ENCODE results near the gene FOXO3.

The FOXO3 gene

GRCh38 chr6:108560463-108561308, at the start of gene FOXO3:
TSS of gene FOXO3 (plus strand) at chr6:108560917. CDS start at chr6:108561209, 292 bp downstream.
- TF ChIP-seq CTCF (IDR thresholded peaks at IDR 0.05) = no peak; the same call in 1 of the 2 replicates

GRCh38 chr6:108518714-108519576, 41.8 kb upstream of the FOXO3 start:
- peak; percentile 60 for TF ChIP-seq CTCF (IDR thresholded peaks at IDR 0.05)

DNA sequence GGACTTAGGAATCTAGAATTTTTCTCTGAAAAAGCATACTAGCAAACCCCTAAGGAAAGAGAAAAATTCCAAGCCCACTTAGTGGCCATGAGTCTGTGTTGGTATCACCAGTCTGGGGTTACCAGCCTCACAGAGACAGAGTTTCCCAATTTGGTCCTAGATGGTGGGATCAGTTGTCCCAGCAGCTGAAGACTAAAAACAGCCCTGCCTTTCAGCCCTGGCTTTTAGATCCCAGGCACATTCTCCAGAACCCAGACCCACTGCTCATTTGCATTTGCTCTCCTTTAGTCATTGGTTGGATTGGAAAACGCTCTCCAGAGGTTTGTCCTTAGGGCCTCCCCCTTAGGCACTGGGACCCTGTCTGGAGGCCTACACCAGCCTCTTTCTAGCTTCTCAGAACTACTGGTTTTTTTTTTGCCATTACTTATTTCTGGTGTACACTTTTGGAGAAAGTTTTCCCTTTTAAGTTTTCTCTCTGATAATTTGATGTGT, 39.1 kb upstream of the FOXO3 start:
- no peak for TF ChIP-seq CTCF (IDR thresholded peaks at IDR 0.05)

- TF ChIP-seq CTCF (IDR thresholded peaks at IDR 0.05) = no peak
These were observed 37.0 kb upstream of the FOXO3 start for GRCh38 chr6:108523697-108524096.

GRCh38 chr6:108524528-108525248, 36.0 kb upstream of the FOXO3 start:
- TF ChIP-seq CTCF (IDR thresholded peaks at IDR 0.05) = no peak

DNA sequence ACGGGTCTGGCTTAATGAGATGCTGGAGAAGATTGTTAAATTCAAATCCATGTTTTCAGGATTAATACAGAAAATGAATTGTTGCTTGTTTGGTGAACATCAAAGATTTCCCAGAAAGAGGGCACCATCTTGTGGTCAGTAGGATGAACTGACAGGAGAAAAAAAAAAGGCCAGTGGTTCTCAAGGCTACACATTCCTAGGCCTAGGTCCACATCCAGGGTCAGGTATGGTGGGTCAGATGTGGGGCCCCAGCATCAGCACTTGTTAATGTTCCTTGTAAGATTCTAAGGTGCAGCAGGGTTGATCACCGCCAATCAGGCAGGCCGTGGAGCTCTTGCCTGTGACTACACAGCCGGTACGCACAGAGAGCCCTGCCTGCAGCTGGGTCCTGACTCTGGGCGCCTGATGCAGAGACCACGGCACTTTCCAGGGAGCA, 34.0 kb upstream of the FOXO3 start:
- peak; percentile 85 for TF ChIP-seq CTCF (IDR thresholded peaks at IDR 0.05)

DNA sequence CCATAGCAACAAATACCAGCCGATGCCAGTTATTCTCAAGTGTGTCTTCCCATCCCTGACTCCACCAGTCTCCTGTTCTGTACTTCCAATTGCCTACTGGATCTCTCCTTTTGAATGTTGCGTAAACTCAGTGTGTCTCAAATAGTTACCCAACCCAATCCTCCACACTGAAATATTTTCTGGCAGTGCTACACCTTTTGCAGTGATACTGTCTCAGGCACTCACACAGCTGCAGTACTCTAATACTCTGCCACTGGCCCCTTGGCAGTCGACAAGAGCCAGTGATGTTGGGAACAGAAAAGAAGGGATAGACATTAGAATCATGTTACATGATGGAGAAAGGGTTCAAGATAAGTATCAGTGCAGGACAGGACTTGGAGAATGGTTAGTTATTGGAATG, 31.8 kb upstream of the FOXO3 start:
- no peak for TF ChIP-seq CTCF (IDR thresholded peaks at IDR 0.05)

Measured in LNCAP (cell line).